ENCODE measurements around the gene FXR1. TPM values are rescaled to one million over a fixed set of nuclear protein-coding genes. Genes with fewer than 3 reads are reported as not detected.
"Not testable (repeated sequence)": the region's sequence is repeated elsewhere in the genome, so short reads cannot be mapped to it uniquely, and the experiment has no call there.

Gene FXR1
- total RNA-seq, 1 experiment from 2014 or later, result 219 TPM

- Histone ChIP-seq H3K4me3 (ENCODE audit: low read depth, low read length, poor library complexity, severe bottlenecking) (no peak overlapping the region), H3K4me1 (ENCODE audit: insufficient read depth, low read length, poor library complexity, severe bottlenecking) (no peaks in the 10 kb centered on the region), H3K36me3 (ENCODE audit: insufficient read depth, low read length, poor library complexity, severe bottlenecking) (peaks cover 24% of the 10 kb centered on the region), H3K27ac (ENCODE audit: low read depth, low read length, poor library complexity, severe bottlenecking) (peak overlapping the region; percentile 10), H3K9me3 (ENCODE audit: low read depth, low read length, poor library complexity, severe bottlenecking) (no peaks in the 10 kb centered on the region), H3K27me3 (replicated peaks; ENCODE audit: insufficient read depth, low read depth, low read length, poor library complexity) (no peaks in the 10 kb centered on the region)
- ChIA-PET CTCF (no interaction called here), POLR2A (ENCODE audit: low non-redundant PET) (interaction anchor here (0.5 kb wide), 1 partner anchor 71 kb away, joined by 4 read pairs; the partner anchor contains the start of gene FXR1)
- no peak for DNase-seq (ENCODE audit: low spot score)
- intact Hi-C loops (cut with micrococcal nuclease; ENCODE audit: unreplicated experiment), result no loop called here
- TF ChIP-seq EZH2 (IDR thresholded peaks at IDR 0.05; ENCODE audit: borderline replicate concordance, low read depth, low read length, poor library complexity, severe bottlenecking) (no peak), CTCF (conservative IDR thresholded peaks at IDR 0.05; ENCODE audit: low read depth, low read length) (no peak)
- no TSS peak for BruUV-seq (replicated peaks)
Observed at GRCh38 chr3:180983136-180983535, 70.7 kb downstream of the FXR1 start.

GRCh38 chr3:180986366-180986765, 73.9 kb downstream of the FXR1 start:
- H3K4me3 ChIP-seq (ENCODE audit: low read depth, low read length, poor library complexity, severe bottlenecking); BruUV-seq (replicated peaks); H3K4me1 ChIP-seq (ENCODE audit: insufficient read depth, low read length, poor library complexity, severe bottlenecking); CTCF ChIA-PET; intact Hi-C loops (cut with micrococcal nuclease; ENCODE audit: unreplicated experiment); H3K27me3 ChIP-seq (replicated peaks; ENCODE audit: insufficient read depth, low read depth, low read length, poor library complexity); H3K9me3 ChIP-seq (ENCODE audit: low read depth, low read length, poor library complexity, severe bottlenecking); DNase-seq (ENCODE audit: low spot score); H3K27ac ChIP-seq (ENCODE audit: low read depth, low read length, poor library complexity, severe bottlenecking); POLR2A ChIA-PET (ENCODE audit: low non-redundant PET): not testable (repeated sequence)
- H3K36me3 ChIP-seq (ENCODE audit: insufficient read depth, low read length, poor library complexity, severe bottlenecking), result peaks cover 15% of the 10 kb centered on the region

GRCh38 chr3:180987344-180987743, 74.9 kb downstream of the FXR1 start:
- no peak for DNase-seq (ENCODE audit: low spot score)
- H3K9me3 ChIP-seq (ENCODE audit: low read depth, low read length, poor library complexity, severe bottlenecking), result no peaks in the 10 kb centered on the region
- H3K36me3 ChIP-seq (ENCODE audit: insufficient read depth, low read length, poor library complexity, severe bottlenecking), result peaks cover 15% of the 10 kb centered on the region
- H3K27ac ChIP-seq (ENCODE audit: low read depth, low read length, poor library complexity, severe bottlenecking), result no peak overlapping the region
- no peaks in the 10 kb centered on the region for H3K27me3 ChIP-seq (replicated peaks; ENCODE audit: insufficient read depth, low read depth, low read length, poor library complexity)
- peaks cover 3% of the 10 kb centered on the region for H3K4me1 ChIP-seq (ENCODE audit: insufficient read depth, low read length, poor library complexity, severe bottlenecking)
- CTCF ChIA-PET, result no interaction called here
- intact Hi-C loops (cut with micrococcal nuclease; ENCODE audit: unreplicated experiment), result no loop called here
- no peak overlapping the region for H3K4me3 ChIP-seq (ENCODE audit: low read depth, low read length, poor library complexity, severe bottlenecking)
- BruUV-seq (replicated peaks), result no TSS peak
- TF ChIP-seq EZH2 (IDR thresholded peaks at IDR 0.05; ENCODE audit: borderline replicate concordance, low read depth, low read length, poor library complexity, severe bottlenecking), result no peak
- POLR2A ChIA-PET (ENCODE audit: low non-redundant PET), result no interaction called here

- no peaks in the 10 kb centered on the region for H3K9me3 ChIP-seq (ENCODE audit: low read depth, low read length, poor library complexity, severe bottlenecking)
- peaks cover 7% of the 10 kb centered on the region for H3K36me3 ChIP-seq (ENCODE audit: insufficient read depth, low read length, poor library complexity, severe bottlenecking)
- DNase-seq (ENCODE audit: low spot score), result peak; percentile 97
- intact Hi-C loops (cut with micrococcal nuclease; ENCODE audit: unreplicated experiment), result no loop called here
- H3K27ac ChIP-seq (ENCODE audit: low read depth, low read length, poor library complexity, severe bottlenecking), result peak within 1 kb of the TSS; percentile 70
- ChIA-PET POLR2A (ENCODE audit: low non-redundant PET) (no interaction called here), CTCF (no interaction called here)
- H3K27me3 ChIP-seq (replicated peaks; ENCODE audit: insufficient read depth, low read depth, low read length, poor library complexity), result peaks cover 20% of the 10 kb centered on the region
- peak within 1 kb of the TSS; percentile 69 for H3K4me3 ChIP-seq (ENCODE audit: low read depth, low read length, poor library complexity, severe bottlenecking)
- TF ChIP-seq CTCF (conservative IDR thresholded peaks at IDR 0.05; ENCODE audit: low read depth, low read length) (no peak), EZH2 (IDR thresholded peaks at IDR 0.05; ENCODE audit: borderline replicate concordance, low read depth, low read length, poor library complexity, severe bottlenecking) (no peak)
- H3K4me1 ChIP-seq (ENCODE audit: insufficient read depth, low read length, poor library complexity, severe bottlenecking), result peaks cover 3% of the 10 kb centered on the region
- TSS peak; percentile 73 for BruUV-seq (replicated peaks)
Observed at GRCh38 chr3:180989291-180990163, 77.1 kb downstream of the FXR1 start, which contains the start of gene DNAJC19. TSS of gene DNAJC19 (minus strand) at chr3:180989736. CDS start at chr3:180989602, 134 bp downstream.

All from A673 (cell line).